K562 (cell line): ENCODE data around the gene P3H1. TPM values are rescaled to one million over a fixed set of nuclear protein-coding genes. Genes with fewer than 3 reads are reported as not detected.

Source experiments
- ADNP ChIP-seq: fragments of 200-800 bp; sonication (Bioruptor generic); IDR thresholded peaks from 2 replicates; pipeline ENCODE4 v1.6.1; 2016; ENCODE audit warnings: missing genetic modification characterization, missing compliant biosample characterization
- ARID2 ChIP-seq: fragments of 450-650 bp; IDR thresholded peaks from 2 replicates; pipeline ENCODE4 v1.6.1; 2017; ENCODE audit warnings: antibody characterized with exemption, mild to moderate bottlenecking
- CAMTA2 ChIP-seq: fragments of 250-450 bp; sonication (Bioruptor Pico); conservative IDR thresholded peaks from 2 replicates; pipeline ENCODE4 v1.5.1; 2022
- CREB1 ChIP-seq, 2 experiments: sonication (generic) in 1 of 2; formaldehyde crosslinking in 1 of 2; IDR thresholded peaks; 2 replicates each; pipeline versions ENCODE4 v1.6.1 to v1.8.0; 2012 to 2022; ENCODE audit warnings: inconsistent platforms in 1 of 2, mild to moderate bottlenecking in 1 of 2, missing genetic modification reagents in 1 of 2, moderate library complexity in 1 of 2
- DPF2 ChIP-seq: fragments of 450-650 bp; IDR thresholded peaks from 2 replicates; pipeline ENCODE4 v1.6.1; 2016
- FOSL1 ChIP-seq: fragments of 200-800 bp; sonication (Bioruptor generic); conservative IDR thresholded peaks from 2 replicates; pipeline ENCODE4 v1.6.1; 2016; ENCODE audit warnings: missing genetic modification characterization, missing compliant biosample characterization
- MGA ChIP-seq: fragments of 450-650 bp; IDR thresholded peaks from 2 replicates; pipeline ENCODE4 v1.6.1; 2016; ENCODE audit warnings: mild to moderate bottlenecking, moderate library complexity
- NFATC3 ChIP-seq: fragments of 450-650 bp; IDR thresholded peaks from 2 replicates; pipeline ENCODE4 v1.6.1; 2017; ENCODE audit warnings: mild to moderate bottlenecking
- PKNOX1 ChIP-seq: fragments of 450-650 bp; IDR thresholded peaks from 2 replicates; pipeline ENCODE4 v1.6.1; 2016
- RAD51 ChIP-seq: fragments of 450-650 bp; IDR thresholded peaks from 2 replicates; pipeline ENCODE4 v1.7.1; 2016; ENCODE audit warnings: low read depth, mild to moderate bottlenecking, borderline replicate concordance
- RBM15 ChIP-seq: fragments of 200-400 bp; formaldehyde crosslinking; IDR thresholded peaks from 2 replicates; pipeline ENCODE4 v1.6.1; 2018; ENCODE audit warnings: mild to moderate bottlenecking, low read length, moderate library complexity; ENCODE audit not compliant: insufficient read depth
- RBM34 ChIP-seq: fragments of 200-400 bp; formaldehyde crosslinking; IDR thresholded peaks from 2 replicates; pipeline ENCODE4 v1.6.1; 2018; ENCODE audit warnings: low read length, borderline replicate concordance; ENCODE audit not compliant: insufficient read depth
- SMC3 ChIP-seq: conservative IDR thresholded peaks from 2 replicates; pipeline ENCODE4 v1.6.1; 2011; ENCODE audit warnings: low read depth, low read length, improper control_type of control experiment; ENCODE audit not compliant: insufficient read depth
- SP1 ChIP-seq: sonication (generic); formaldehyde crosslinking; IDR thresholded peaks from 2 replicates; pipeline ENCODE4 v1.8.1; 2022; ENCODE audit warnings: mild to moderate bottlenecking, missing genetic modification reagents
- STAT5B ChIP-seq: fragments of 250-450 bp; sonication (Bioruptor Pico); IDR thresholded peaks from 2 replicates; pipeline ENCODE4 v1.8.0; 2021; ENCODE audit warnings: mild to moderate bottlenecking, inconsistent platforms
- TBL1XR1 ChIP-seq, 2 experiments: IDR thresholded peaks; 2 replicates each; pipeline ENCODE4 v1.6.1; 2012; ENCODE audit warnings: improper control_type of control experiment in 2 of 2, low read length in 2 of 2, mild to moderate bottlenecking in 1 of 2
- TFAM ChIP-seq: fragments of 250-450 bp; sonication (Bioruptor Pico); conservative IDR thresholded peaks from 2 replicates; pipeline ENCODE4 v1.5.0; 2021; ENCODE audit warnings: mild to moderate bottlenecking, moderate library complexity
- ZNF507 ChIP-seq: conservative IDR thresholded peaks from 2 replicates; pipeline ENCODE4 v1.6.1; 2017; ENCODE audit warnings: missing genetic modification characterization, missing compliant biosample characterization
- polyA plus RNA-seq, 8 experiments: library from polyadenylated mRNA; depleted of rRNA in 4 of 8; stranded (reverse) in 5 of 8; unstranded in 3 of 8; fragments of >200 nt; fragmentation: Nextera tagmentation in 2 of 8; fragmentation: Illumina TruSeq in 1 of 8; extraction: Ambion mirVana in 2 of 8; extraction: Trizol in 1 of 8; gene quantifications; 2 replicates each; pipeline versions ENCODE4 v1.2.1 to v1.2.3, GENCODE V29; 2011 to 2014; ENCODE audit warnings: inconsistent platforms in 1 of 8, missing spikeins in 1 of 8
- total RNA-seq, 7 experiments: library from RNA; depleted of rRNA in 6 of 7; stranded (reverse); fragments of >200 nt in 6 of 7; fragmentation: Illumina TruSeq in 2 of 7; extraction: Trizol in 2 of 7; gene quantifications; 2 replicates each; pipeline versions ENCODE4 v1.2.1 to v1.2.3, GENCODE V29; 2011 to 2021; ENCODE audit warnings: low replicate concordance in 1 of 7

Gene P3H1
- total and polyA plus RNA-seq, 9 of the 15 experiments (the other 6 are each of a cell fraction or from before 2014, with no cell fraction given): 1.7 to 81.7 (median 45.7) TPM

DNA sequence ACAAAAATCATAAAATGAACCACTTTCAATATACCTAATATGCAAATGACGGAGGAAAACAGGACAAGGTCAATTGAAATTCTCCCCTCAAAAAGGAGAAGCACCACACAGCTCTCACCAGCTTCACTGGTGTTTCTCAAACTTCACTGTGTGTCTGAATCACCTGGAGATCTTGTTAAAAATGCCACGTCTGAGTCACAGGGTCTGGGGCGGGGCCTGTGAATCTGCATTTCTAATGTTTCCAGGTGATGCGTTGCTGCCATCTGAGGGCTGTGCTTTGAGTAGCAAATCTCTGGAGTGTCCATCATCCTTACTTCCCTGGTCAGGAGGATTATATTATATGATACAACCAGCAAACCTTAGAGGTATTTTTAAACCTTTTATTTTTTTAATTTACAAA, 35.8 kb downstream of the P3H1 start (continued):
- TF ChIP-seq ADNP (tag): no peak
- peak; percentile 82 for TF ChIP-seq PKNOX1
- TF ChIP-seq ZNF507 (tag): no peak
- TF ChIP-seq ARID2: 0 out of 2 replicates have a peak, but pooled peaks have one; percentile 20
- no peak for TF ChIP-seq RBM15
- peak; percentile 68 for TF ChIP-seq FOSL1
- no peak for TF ChIP-seq TBL1XR1 (IDR thresholded peaks at IDR 0.05; ENCODE audit: low read length in 2 of 2)
- no peak for TF ChIP-seq CREB1 (IDR thresholded peaks at IDR 0.05)
- no peak for TF ChIP-seq CREB1 (CRISPR knock-in tag; IDR thresholded peaks at IDR 0.05)
- no peak for TF ChIP-seq SP1 (CRISPR knock-in tag)
- peak; percentile 20; the same call in 1 of the 2 replicates for TF ChIP-seq DPF2
- no peak for TF ChIP-seq MGA
- no peak for TF ChIP-seq STAT5B (CRISPR knock-in tag)
- no peak for TF ChIP-seq CAMTA2
- TF ChIP-seq NFATC3: no peak
- no peak for TF ChIP-seq TFAM
- TF ChIP-seq RBM34: no peak
- peak; percentile 29; the same call in 1 of the 2 replicates for TF ChIP-seq SMC3
- TF ChIP-seq RAD51: no peak; the same call in 1 of the 2 replicates
